PFSK-1 (cell line): Measurements from ENCODE around the gene ALG1.

ENCODE experiments used
- POLR2AphosphoS5 ChIP-seq: IDR thresholded peaks from 2 replicates; pipeline ENCODE4 v1.6.1; 2012; ENCODE audit warnings: low read depth, mild to moderate bottlenecking, control low read depth, low read length, moderate library complexity
- REST ChIP-seq, 2 experiments: IDR thresholded peaks; 2 replicates each; pipeline versions ENCODE4 v1.6.1 to v1.8.0; 2011 to 2012; ENCODE audit warnings: low read depth in 2 of 2, low read length in 2 of 2, control low read depth in 1 of 2, inconsistent platforms in 1 of 2, mild to moderate bottlenecking in 1 of 2, moderate library complexity in 1 of 2; ENCODE audit not compliant: insufficient read depth in 1 of 2

GRCh38 chr16:5054876-5055865 lies 16.5 kb upstream of the ALG1 start:
- no peak for TF ChIP-seq POLR2AphosphoS5
- TF ChIP-seq REST (IDR thresholded peaks at IDR 0.05; ENCODE audit: insufficient read depth in 1 of 2, low read depth in 2 of 2, low read length in 2 of 2) = no peak
